IMR-90 (cell line): ENCODE data around the gene NFATC3.

Experiments
- BHLHE40 ChIP-seq: fragments of 150-350 bp; IDR thresholded peaks from 2 replicates; pipeline ENCODE4 v1.6.1; 2016; ENCODE audit warnings: mild to moderate bottlenecking, low read depth, low read length
- MAZ ChIP-seq: IDR thresholded peaks from 2 replicates; pipeline ENCODE4 v1.6.1; 2012; ENCODE audit warnings: low read depth, mild to moderate bottlenecking, low read length, improper control_type of control experiment, moderate library complexity, borderline replicate concordance
- NFE2L2 ChIP-seq: fragments of 150-350 bp; IDR thresholded peaks from 2 replicates; pipeline ENCODE4 v1.6.1; 2016; ENCODE audit warnings: low read depth, mild to moderate bottlenecking, low read length
- POLR2A ChIP-seq: IDR thresholded peaks from 2 replicates; pipeline ENCODE4 v1.6.1; 2012; ENCODE audit warnings: mild to moderate bottlenecking, low read depth, low read length
- SMC3 ChIP-seq: fragments of 150-350 bp; IDR thresholded peaks from 2 replicates; pipeline ENCODE4 v1.6.1; 2016; ENCODE audit warnings: low read depth, mild to moderate bottlenecking, antibody characterized with exemption, low read length, moderate library complexity
- TF ChIP-seq, protein P1 (sequence below): fragments of 150-350 bp; IDR thresholded peaks from 2 replicates; pipeline ENCODE4 v1.6.1; 2016; ENCODE audit warnings: low read depth, mild to moderate bottlenecking, low read length, moderate library complexity, borderline replicate concordance
- TF ChIP-seq, protein P2 (sequence below): conservative IDR thresholded peaks from 2 replicates; pipeline ENCODE4 v1.5.1; 2012; ENCODE audit warnings: mild to moderate bottlenecking, low read depth, low read length, improper control_type of control experiment

DNA sequence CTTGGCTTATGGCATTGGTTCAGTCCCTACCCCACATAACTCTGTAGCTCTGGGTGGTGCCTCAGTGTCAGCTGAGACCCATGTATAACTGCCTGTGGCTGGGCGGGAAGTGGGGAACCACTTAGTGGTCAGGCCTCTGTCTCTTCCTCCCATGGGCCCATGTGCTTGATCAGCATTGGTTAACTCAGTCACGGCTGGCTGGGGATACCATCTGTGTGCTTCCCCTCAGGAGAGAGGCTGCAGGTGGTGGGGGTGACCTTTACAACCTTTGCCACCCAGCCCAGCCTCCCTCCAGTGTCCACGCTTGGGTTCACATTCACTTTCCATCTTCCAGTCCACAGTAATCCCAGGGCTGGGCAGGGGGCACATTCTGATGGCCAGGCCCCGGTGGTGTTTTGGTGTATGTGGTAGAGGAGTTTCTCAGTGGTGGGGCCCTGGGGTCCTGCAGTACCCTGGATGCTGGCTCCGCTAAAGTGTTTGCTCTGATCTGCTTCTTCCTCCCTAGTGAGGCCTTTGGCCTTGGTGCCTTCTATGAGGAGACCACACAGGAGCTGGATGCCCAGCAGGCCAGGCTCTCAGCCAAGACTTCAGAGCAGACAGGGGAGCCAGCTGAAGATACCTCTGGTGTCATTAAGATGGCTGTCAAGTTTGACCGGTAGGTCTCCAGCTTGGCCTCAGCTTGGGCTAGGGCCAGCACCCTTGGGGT lies 10.2 kb upstream of the NFATC3 start:
- TF ChIP-seq, protein P1, sequence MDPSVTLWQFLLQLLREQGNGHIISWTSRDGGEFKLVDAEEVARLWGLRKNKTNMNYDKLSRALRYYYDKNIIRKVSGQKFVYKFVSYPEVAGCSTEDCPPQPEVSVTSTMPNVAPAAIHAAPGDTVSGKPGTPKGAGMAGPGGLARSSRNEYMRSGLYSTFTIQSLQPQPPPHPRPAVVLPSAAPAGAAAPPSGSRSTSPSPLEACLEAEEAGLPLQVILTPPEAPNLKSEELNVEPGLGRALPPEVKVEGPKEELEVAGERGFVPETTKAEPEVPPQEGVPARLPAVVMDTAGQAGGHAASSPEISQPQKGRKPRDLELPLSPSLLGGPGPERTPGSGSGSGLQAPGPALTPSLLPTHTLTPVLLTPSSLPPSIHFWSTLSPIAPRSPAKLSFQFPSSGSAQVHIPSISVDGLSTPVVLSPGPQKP: no peak
- TF ChIP-seq, protein P2, sequence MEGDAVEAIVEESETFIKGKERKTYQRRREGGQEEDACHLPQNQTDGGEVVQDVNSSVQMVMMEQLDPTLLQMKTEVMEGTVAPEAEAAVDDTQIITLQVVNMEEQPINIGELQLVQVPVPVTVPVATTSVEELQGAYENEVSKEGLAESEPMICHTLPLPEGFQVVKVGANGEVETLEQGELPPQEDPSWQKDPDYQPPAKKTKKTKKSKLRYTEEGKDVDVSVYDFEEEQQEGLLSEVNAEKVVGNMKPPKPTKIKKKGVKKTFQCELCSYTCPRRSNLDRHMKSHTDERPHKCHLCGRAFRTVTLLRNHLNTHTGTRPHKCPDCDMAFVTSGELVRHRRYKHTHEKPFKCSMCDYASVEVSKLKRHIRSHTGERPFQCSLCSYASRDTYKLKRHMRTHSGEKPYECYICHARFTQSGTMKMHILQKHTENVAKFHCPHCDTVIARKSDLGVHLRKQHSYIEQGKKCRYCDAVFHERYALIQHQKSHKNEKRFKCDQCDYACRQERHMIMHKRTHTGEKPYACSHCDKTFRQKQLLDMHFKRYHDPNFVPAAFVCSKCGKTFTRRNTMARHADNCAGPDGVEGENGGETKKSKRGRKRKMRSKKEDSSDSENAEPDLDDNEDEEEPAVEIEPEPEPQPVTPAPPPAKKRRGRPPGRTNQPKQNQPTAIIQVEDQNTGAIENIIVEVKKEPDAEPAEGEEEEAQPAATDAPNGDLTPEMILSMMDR: no peak
- TF ChIP-seq POLR2A (no peak), MAZ (no peak), NFE2L2 (no peak), SMC3 (no peak), BHLHE40 (no peak)
